CD4-positive, alpha-beta T cell treated with Interleukin-15 for 4 hours (primary cell): Measurements from ENCODE around the gene TGM5.
A peak's percentile ranks its signal among the peaks of the same experiment; 100 is the strongest.

Source experiments
- DNase-seq: peaks from one replicate; pipeline ENCODE4 v3.0.0-alpha.2; 2020; ENCODE audit warnings: low spot score

TGM5 gene

DNA sequence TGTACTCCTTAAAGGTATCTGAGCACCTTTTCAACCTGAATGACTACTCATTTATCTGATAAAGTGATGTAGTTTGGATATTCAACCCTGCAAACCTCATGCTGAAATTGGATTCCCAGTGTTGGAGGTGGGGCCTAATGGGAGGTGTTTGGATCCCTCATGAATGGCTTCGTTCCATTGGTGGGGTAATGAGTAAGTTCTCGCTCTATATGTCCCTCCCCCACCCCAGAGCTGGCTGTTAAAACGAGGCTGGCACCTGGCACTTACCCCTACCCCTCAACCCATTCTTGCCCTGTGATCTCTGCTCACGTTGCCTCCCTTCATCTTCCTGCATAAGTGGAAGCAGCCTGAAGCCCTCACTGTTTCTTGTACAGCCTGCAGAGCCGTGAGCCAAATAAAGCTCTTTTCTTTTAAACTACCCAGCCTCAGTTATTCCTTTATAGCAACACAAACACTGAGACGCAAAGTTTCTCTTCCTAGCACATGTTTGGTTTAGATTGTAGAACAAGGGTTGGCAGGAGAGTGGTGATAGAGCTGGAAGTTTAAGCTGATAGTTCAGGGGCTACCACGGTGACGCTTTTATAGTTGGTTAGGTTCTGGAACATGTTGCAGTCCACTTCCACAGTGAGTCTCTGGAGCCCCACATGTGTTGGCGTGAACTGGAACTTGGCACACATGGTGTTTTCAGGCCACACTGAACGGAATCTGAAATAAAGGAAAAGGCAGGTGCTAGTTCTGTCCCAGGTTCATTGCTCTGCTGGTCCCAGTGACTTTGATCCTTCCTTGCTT, 69.8 kb downstream of the TGM5 start:
- no peak for DNase-seq

DNA sequence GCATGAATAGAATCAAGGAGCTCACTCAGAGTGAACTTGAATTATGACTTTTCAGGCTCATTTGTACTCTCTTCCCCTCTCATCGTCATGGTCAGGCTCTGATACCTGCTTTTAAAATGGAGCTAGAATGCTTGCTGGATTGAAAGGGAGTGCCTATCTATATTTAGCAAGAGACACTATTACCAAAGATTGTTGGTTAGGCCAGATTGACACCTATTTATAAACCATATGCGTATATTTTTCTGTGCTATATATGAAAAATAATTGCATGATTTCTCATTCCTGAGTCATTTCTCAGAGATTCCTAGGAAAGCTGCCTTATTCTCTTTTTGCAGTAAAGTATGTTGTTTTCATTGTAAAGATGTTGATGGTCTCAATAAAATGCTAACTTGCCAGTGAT, 71.9 kb downstream of the TGM5 start:
- no peak for DNase-seq

DNA sequence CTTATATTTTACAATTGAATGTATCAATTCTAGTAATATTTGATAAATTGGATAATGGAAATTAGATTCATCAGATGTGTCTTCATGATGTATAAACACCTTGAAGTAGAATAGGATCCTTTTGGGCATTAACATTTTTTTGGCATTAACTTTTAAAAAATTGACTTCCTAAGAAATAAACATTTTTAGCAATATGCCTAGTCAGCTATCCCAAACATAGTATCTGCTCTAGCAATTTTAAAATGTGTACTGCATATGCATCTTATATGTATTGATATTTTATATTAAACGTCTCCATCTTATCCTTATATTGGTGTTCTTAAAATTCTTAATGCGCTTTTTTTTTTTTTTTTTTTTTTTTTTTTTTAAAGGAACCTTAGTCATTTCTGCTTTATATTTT, 73.0 kb downstream of the TGM5 start:
- no peak for DNase-seq

DNA sequence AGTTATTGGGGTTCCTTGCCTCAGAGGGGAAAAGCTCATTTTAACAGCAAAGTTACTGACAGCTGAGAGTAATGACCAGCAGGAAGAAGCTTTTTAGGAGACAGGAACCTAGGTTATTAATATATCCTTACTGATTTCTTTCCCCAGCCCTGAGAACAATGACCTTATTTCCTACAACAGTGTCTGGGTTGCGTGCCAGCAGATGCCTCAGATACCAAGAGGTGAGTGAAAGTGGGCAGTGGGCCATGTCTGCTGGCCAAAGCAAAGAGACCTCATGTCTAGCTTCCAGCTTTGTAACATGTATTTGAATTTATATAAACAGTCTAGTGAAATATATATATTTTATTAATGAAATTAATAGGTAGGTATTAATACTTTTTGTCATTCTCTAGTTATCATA, 76.5 kb downstream of the TGM5 start:
- DNase-seq, result no peak

DNA sequence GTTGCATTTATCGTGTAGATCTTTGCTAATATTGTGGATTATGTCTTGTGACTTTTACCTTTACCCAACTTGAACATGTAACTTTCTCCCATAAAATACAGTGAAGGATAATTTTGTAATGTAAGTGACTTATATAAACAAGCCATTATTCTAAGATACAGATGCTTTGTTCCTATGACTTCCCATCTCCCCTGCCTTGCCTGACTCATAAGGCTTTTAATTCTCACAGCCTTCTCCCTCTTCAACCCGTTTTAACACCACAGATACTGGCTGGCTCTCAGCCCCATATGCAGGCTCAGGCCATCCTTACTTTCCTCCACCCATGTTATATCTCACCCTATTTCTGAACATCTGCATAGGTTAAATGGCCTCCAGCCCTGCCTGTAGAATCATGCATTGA, 77.4 kb downstream of the TGM5 start:
- no peak for DNase-seq

DNA sequence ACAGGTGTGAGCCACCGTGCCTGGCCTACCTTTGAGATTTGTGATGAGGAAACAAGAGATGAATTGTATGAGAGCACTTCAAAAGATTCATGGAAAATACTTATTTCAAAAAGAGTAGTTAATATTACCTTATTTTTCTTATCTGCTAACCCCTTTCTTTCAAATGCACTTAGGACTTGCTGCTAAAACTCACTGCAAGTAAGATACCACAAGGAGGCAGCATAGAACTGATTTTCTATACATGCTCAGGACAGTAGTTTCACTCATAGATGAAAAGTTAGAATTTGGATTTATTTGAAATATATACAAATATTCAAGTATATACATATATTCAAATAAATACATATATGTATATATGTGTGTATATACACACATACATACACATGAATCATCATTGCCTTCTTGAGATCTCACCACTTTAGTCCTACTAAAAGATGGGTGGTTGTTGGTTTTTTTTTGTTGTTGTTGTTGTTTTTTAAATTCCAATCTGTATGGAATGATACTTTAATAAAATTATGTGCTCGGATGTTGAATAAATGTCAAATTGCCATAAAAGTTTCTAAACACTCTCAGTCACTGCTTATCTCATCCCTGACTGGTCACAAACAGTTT, 79.1 kb downstream of the TGM5 start:
- DNase-seq, result peak; percentile 50

DNA sequence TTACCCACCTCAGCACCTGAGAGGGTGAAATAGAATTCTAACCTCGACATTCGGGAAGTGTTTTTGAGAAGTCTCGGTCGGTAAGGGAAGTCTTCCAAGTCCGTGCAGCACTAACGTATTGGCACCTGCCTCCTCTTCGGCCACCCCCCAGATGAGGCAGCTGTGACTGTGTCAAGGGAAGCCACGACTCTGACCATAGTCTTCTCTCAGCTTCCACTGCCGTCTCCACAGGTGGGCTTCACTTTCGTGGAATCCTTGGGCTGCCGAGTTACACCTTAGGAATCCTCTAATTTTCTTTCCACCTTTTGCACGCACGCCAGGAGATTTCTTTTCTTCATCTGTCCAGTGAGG, 80.8 kb downstream of the TGM5 start:
- DNase-seq, result no peak

DNA sequence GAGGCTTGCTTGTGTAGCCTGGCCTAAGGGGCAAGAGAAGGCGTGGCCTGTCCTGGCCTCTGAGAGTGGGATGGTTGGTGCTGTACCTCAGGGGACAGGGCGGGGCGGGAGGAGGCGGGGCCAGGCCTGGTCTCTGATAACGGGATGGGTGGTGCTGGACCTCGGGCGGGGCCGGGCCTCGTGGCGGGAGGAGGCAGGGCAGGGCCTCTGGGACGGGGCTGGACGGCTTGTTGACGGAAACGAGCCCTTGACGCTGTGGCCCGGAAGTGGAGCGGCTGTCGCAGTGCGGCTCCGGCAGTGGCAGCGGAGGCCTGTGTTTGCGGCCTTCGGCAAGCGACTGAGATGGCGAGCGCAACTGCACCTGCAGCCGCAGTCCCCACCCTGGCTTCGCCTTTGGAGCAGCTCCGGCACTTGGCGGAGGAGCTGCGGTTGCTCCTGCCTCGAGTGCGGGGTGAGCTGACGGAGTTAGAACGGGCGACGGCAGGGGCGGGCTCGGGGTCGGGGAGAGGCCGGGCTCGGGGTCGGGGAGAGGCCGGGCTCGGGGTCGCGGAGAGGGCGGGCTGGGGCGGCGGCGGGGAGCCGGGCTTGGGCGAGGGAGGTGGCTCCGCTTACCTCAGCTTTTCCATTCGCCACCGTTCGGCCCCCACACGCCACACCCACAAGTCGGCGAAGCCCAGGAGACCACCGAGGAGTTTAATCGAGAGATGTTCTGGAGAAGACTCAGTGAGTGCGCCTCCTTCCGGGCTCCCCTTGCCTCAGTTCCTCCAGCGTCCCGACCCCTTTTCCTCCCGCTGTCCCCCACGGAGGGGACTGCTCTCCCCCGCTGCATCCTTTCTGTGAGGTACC, 81.3 kb downstream of the TGM5 start, which contains the start of gene CCNDBP1:
TSS of gene CCNDBP1 (plus strand) at position 247 of the 846 bp plus-strand sequence. CDS start at position 343, 96 bp downstream.
- peak; percentile 88 for DNase-seq

DNA sequence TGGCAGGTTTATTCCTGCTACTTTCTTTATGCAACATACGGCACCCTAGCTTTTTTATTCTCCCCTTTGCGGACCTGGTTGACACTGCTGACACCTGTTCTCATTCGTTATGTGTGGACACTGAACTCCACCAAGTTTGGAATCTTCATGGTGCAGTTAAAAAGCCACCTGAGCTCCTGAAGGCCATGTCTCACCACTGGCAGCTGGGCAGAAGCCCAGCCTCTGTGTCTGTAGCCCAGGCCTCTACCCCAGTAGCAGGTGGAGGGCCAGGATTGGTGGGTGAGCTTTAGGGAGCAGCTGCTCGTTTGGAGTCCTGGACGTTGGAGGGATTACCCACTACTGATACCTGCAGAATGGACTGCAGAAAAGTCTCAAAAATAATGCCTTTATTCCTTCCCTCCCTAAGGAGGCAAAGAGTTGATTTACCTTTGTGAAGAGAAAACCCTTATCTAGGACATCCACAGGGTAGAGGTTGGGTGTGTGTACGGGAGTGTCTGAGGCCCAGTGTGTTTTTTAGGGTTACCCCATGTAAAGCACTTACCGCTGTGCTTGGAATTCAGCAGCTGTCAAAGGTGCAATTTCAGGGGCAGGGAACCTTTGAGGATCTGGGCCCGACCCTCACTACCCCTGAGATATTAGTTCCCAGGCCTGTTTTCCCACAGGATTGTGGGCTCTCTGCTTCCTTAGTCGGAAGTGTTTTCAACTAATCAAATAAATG, 82.2 kb downstream of the TGM5 start:
- no peak for DNase-seq

DNA sequence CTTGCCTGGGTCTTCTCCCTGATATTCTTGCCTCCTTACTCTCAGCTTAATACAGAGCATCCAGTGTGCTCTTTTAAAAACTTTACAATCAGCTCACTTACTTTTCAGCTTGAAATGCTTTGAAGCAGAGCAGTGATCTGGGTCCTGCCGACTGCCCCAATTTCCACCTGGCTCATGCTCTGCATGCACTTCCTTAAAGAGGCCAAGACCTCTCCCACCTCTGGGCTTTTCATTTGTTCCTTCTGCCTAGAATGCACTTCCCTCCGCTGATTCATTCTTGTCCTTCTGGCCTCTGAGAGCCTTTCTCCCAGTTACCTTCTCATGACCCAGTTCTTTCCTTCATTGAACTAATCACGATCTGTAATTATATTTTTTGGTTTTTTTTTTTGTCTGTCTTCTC, 83.5 kb downstream of the TGM5 start:
- no peak for DNase-seq
